IMR-90 (cell line): ENCODE results near the gene KRT6B. TPM values are rescaled to one million over a fixed set of nuclear protein-coding genes. Genes with fewer than 3 reads are reported as not detected.

Experiments
- ATAC-seq: fragments of 200-7000 bp; cut with Tn5 transposase; 2 replicates; pipeline ENCODE4 v1.9.1; 2020; ENCODE audit warnings: low read depth, mild to moderate bottlenecking, moderate library complexity
- BruUV-seq: library from RNA; stranded (reverse); fragments of 400-500 nt; replicated peaks from 2 replicates; lab custom pipeline; 2021; lab: Mats Ljungman, UMichigan
- CTCF ChIA-PET: fragments of 300-600 bp; formaldehyde crosslinking; extraction: SDS; loops from one replicate; lab custom pipeline; 2021; ENCODE audit warnings: antibody characterized with exemption; lab: Yijun Ruan, JAX
- POLR2A ChIA-PET: fragments of 300-600 bp; sonication (Branson Sonifier 250); formaldehyde crosslinking; loops from one replicate; lab custom pipeline; 2022; ENCODE audit warnings: antibody characterized with exemption; ENCODE audit not compliant: unreplicated experiment; lab: Charles Lee
- DNase-seq: peaks from one replicate; pipeline ENCODE4 v3.0.0; 2013
- H2AFZ ChIP-seq: replicated peaks from 2 replicates; pipeline ENCODE3; 2013; ENCODE audit warnings: low read length, mild to moderate bottlenecking; ENCODE audit not compliant: poor library complexity
- H2AK5ac ChIP-seq: 2 replicates; pipeline ENCODE4 v1.6.1; 2013; ENCODE audit warnings: low read depth, low read length, inconsistent platforms
- H2AK9ac ChIP-seq: replicated peaks from 2 replicates; pipeline ENCODE3; 2013; ENCODE audit warnings: mild to moderate bottlenecking, low read depth, low read length, moderate library complexity; ENCODE audit not compliant: poor library complexity
- H2BK120ac ChIP-seq: 2 replicates; pipeline ENCODE4 v1.6.1; 2013; ENCODE audit warnings: low read depth, low read length, inconsistent platforms
- H2BK15ac ChIP-seq: 3 replicates; pipeline ENCODE4 v1.6.1; 2013; ENCODE audit warnings: low read depth, low read length, inconsistent platforms
- H2BK20ac ChIP-seq: 2 replicates; pipeline ENCODE4 v1.6.1; 2013; ENCODE audit warnings: low read depth, mild to moderate bottlenecking, inconsistent platforms, low read length, moderate library complexity
- H2BK5ac ChIP-seq: 2 replicates; pipeline ENCODE4 v1.6.1; 2013; ENCODE audit warnings: mild to moderate bottlenecking, low read depth, low read length, inconsistent platforms; ENCODE audit not compliant: poor library complexity, severe bottlenecking
- H3K14ac ChIP-seq: replicated peaks from 2 replicates; pipeline ENCODE4 v1.6.1; 2013; ENCODE audit warnings: low read depth, low read length, inconsistent platforms
- H3K18ac ChIP-seq: 2 replicates; pipeline ENCODE4 v1.6.1; 2013; ENCODE audit warnings: low read depth, low read length, control low read depth
- H3K23ac ChIP-seq: 2 replicates; pipeline ENCODE4 v1.6.1; 2013; ENCODE audit warnings: low read depth, low read length, inconsistent platforms
- H3K27ac ChIP-seq: 2 replicates; pipeline ENCODE4 v1.5.1; 2013; ENCODE audit warnings: mild to moderate bottlenecking, control low read depth, low read length; ENCODE audit not compliant: insufficient read depth
- H3K27me3 ChIP-seq: 2 replicates; pipeline ENCODE4 v1.6.1; 2013; ENCODE audit warnings: low read length; ENCODE audit not compliant: control insufficient read depth, insufficient read depth
- H3K36me3 ChIP-seq: 2 replicates; pipeline ENCODE4 v1.6.1; 2013; ENCODE audit warnings: low read length, mixed read lengths; ENCODE audit not compliant: control insufficient read depth, insufficient read depth
- H3K4ac ChIP-seq: 2 replicates; pipeline ENCODE4 v1.6.1; 2013; ENCODE audit warnings: low read depth, low read length, inconsistent platforms
- H3K4me1 ChIP-seq: 2 replicates; pipeline ENCODE4 v1.6.1; 2013; ENCODE audit warnings: low read length, mixed read lengths; ENCODE audit not compliant: control insufficient read depth, insufficient read depth
- H3K4me2 ChIP-seq: 2 replicates; pipeline ENCODE4 v1.6.1; 2013; ENCODE audit warnings: low read depth, mild to moderate bottlenecking, control low read depth, low read length, moderate library complexity
- H3K4me3 ChIP-seq: 2 replicates; pipeline ENCODE4 v1.5.1; 2013; ENCODE audit warnings: low read depth, mild to moderate bottlenecking, control low read depth, low read length, moderate library complexity; ENCODE audit not compliant: insufficient read depth
- H3K56ac ChIP-seq: 2 replicates; pipeline ENCODE4 v1.6.1; 2013; ENCODE audit warnings: low read length, inconsistent platforms; ENCODE audit not compliant: insufficient read depth; ENCODE audit errors: extremely low read depth
- H3K79me1 ChIP-seq, 2 experiments: 2 replicates each; pipeline ENCODE4 v1.6.1; 2013; ENCODE audit warnings: low read length in 2 of 2, inconsistent platforms in 1 of 2, low read depth in 1 of 2
- H3K9ac ChIP-seq: 2 replicates; pipeline ENCODE4 v1.6.1; 2013; ENCODE audit warnings: low read depth, low read length, control low read depth
- H3K9me1 ChIP-seq: 2 replicates; pipeline ENCODE4 v1.6.1; 2013; ENCODE audit warnings: low read length, inconsistent platforms; ENCODE audit not compliant: insufficient read depth
- H3K9me3 ChIP-seq: 2 replicates; pipeline ENCODE4 v1.6.1; 2013; ENCODE audit warnings: low read length; ENCODE audit not compliant: control insufficient read depth, insufficient read depth
- H4K20me1 ChIP-seq: 2 replicates; pipeline ENCODE4 v1.6.1; 2013; ENCODE audit warnings: low read length, inconsistent platforms; ENCODE audit not compliant: insufficient read depth
- H4K5ac ChIP-seq: 2 replicates; pipeline ENCODE4 v1.6.1; 2013; ENCODE audit warnings: mild to moderate bottlenecking, low read depth, low read length, control low read depth
- H4K8ac ChIP-seq, 2 experiments: 2 replicates each; pipeline ENCODE4 v1.6.1; 2013; ENCODE audit warnings: low read depth in 2 of 2, low read length in 2 of 2, control low read depth in 1 of 2, inconsistent platforms in 1 of 2
- H4K91ac ChIP-seq: 2 replicates; pipeline ENCODE4 v1.6.1; 2013; ENCODE audit warnings: low read depth, low read length, inconsistent platforms; ENCODE audit not compliant: insufficient read depth
- BHLHE40 ChIP-seq: fragments of 150-350 bp; IDR thresholded peaks from 2 replicates; pipeline ENCODE4 v1.6.1; 2016; ENCODE audit warnings: mild to moderate bottlenecking, low read depth, low read length
- CEBPB ChIP-seq: IDR thresholded peaks from 2 replicates; pipeline ENCODE4 v1.6.1; 2012; ENCODE audit warnings: low read depth, low read length, improper control_type of control experiment
- CHD1 ChIP-seq: IDR thresholded peaks from 2 replicates; pipeline ENCODE4 v1.6.1; 2012; ENCODE audit warnings: low read depth, low read length, improper control_type of control experiment
- ELK1 ChIP-seq: fragments of 150-350 bp; IDR thresholded peaks from 2 replicates; pipeline ENCODE4 v1.6.1; 2016; ENCODE audit warnings: low read depth, mild to moderate bottlenecking, low read length, moderate library complexity, borderline replicate concordance
- POLR2A ChIP-seq: IDR thresholded peaks from 2 replicates; pipeline ENCODE4 v1.6.1; 2012; ENCODE audit warnings: mild to moderate bottlenecking, low read depth, low read length
- RAD21 ChIP-seq: IDR thresholded peaks from 2 replicates; pipeline ENCODE4 v1.6.1; 2012; ENCODE audit warnings: low read length, improper control_type of control experiment
- RCOR1 ChIP-seq: IDR thresholded peaks from 2 replicates; pipeline ENCODE4 v1.6.1; 2012; ENCODE audit warnings: mild to moderate bottlenecking, low read length, improper control_type of control experiment; ENCODE audit not compliant: insufficient replicate concordance
- WGBS, 2 experiments: methylation state at CpG; one replicate each; pipeline versions ENCODE4 v1.1.5 to v1.1.7; 2013; ENCODE audit warnings: missing lambda C conversion rate in 2 of 2; ENCODE audit not compliant: insufficient read length in 1 of 2; ENCODE audit errors: extremely low coverage in 2 of 2; 5-methylcytosine and 5-hydroxymethylcytosine counted together
- dilution Hi-C: fragments of 300-500 bp; cut with HindIII; formaldehyde crosslinking; loops from one replicate; pipeline ENCODE4 v1.14.3; 2018; ENCODE audit warnings: low sequenced_read_pairs; ENCODE audit not compliant: unreplicated experiment
- in situ Hi-C: fragments of 300-500 bp; cut with MboI; formaldehyde crosslinking; loops from 3 replicates; pipeline ENCODE4 v1.14.3; 2019; ENCODE audit warnings: low sequenced_read_pairs, inconsistent platforms, mixed read lengths
- intact Hi-C: fragments of 100-400 bp; cut with micrococcal nuclease; formaldehyde crosslinking; loops from 2 replicates; pipeline ENCODE4 v1.10.0; 2022
- polyA plus RNA-seq, 3 experiments: library from polyadenylated mRNA; depleted of rRNA; stranded (reverse); fragments of >200 nt; gene quantifications; 2 replicates each; pipeline ENCODE4 v1.2.3, GENCODE V29; 2012; ENCODE audit warnings: low replicate concordance in 1 of 3
- total RNA-seq: library from RNA; depleted of rRNA; stranded (reverse); fragments of >200 nt; gene quantifications from 2 replicates; pipeline ENCODE4 v1.2.3, GENCODE V29; 2012

The KRT6B gene
- total and polyA plus RNA-seq, 2 of the 4 experiments (the other 2 are of a cell fraction), result not detected

- Histone ChIP-seq H3K9me1 (peaks cover 6% of the 10 kb centered on the region; the same call in 1 of the 2 replicates), H4K8ac (no peak overlapping the region), H3K9me3 (no peaks in the 10 kb centered on the region), H4K5ac (no peak overlapping the region), H3K36me3 (no peaks in the 10 kb centered on the region), H3K4me3 (no peak overlapping the region), H2BK120ac (no peak overlapping the region), H3K18ac (no peak overlapping the region), H2BK15ac (no peak overlapping the region), H4K91ac (no peak overlapping the region), H4K20me1 (no peaks in the 10 kb centered on the region), H3K56ac (no peak overlapping the region), H3K4me2 (no peak overlapping the region), H3K27me3 (peaks cover 3% of the 10 kb centered on the region; the same call in 1 of the 2 replicates), H2BK20ac (no peak overlapping the region), H2AK9ac (no peak overlapping the region), H2AFZ (no peak overlapping the region), H3K23ac (no peak overlapping the region), H3K4me1 (no peaks in the 10 kb centered on the region), H3K79me1 (no peaks in the 10 kb centered on the region), H3K4ac (no peak overlapping the region), H2AK5ac (no peak overlapping the region), H3K14ac (no peak overlapping the region), H2BK5ac (no peak overlapping the region), H3K9ac (no peak overlapping the region), H3K27ac (no peak overlapping the region)
- ATAC-seq, result no peak
- in situ Hi-C loops (no loop called here), dilution Hi-C loops (no loop called here), intact Hi-C loops (no loop called here)
- 63% methylated on average over 2 of the region's 5 CpGs; no CpG with 5 or more reads in 1 of the 2 experiments for WGBS, 2 experiments
- POLR2A ChIA-PET, result no interaction called here
- DNase-seq, result no peak
- BruUV-seq, result no TSS peak
- CTCF ChIA-PET, result no interaction called here
- TF ChIP-seq CHD1, result no peak
- no peak for TF ChIP-seq POLR2A
- TF ChIP-seq CEBPB, result no peak
- no peak for TF ChIP-seq RAD21
- no peak for TF ChIP-seq ELK1
- no peak for TF ChIP-seq BHLHE40
- TF ChIP-seq RCOR1, result no peak
Measured at GRCh38 chr12:52414936-52415335, 37.0 kb downstream of the KRT6B start.
